Upper lobe of right lung (tissue), 1 donor: ENCODE results near the gene SIPA1L2. TPM values are rescaled to one million over a fixed set of nuclear protein-coding genes. Genes with fewer than 3 reads are reported as not detected.

Experiments used
- ATAC-seq: fragments of 200-7000 bp; cut with Tn5 transposase; one replicate; pipeline ENCODE4 v1.9.1; 2020; ENCODE audit warnings: mild to moderate bottlenecking, moderate library complexity
- DNase-seq: peaks from one replicate; pipeline ENCODE4 v3.0.0-alpha.2; 2020
- H3K27ac ChIP-seq: fragments of 200-600 bp; one replicate; pipeline ENCODE4 v1.8.0; 2022
- H3K27me3 ChIP-seq: fragments of 200-600 bp; one replicate; pipeline ENCODE4 v1.8.0; 2022; ENCODE audit warnings: mild to moderate bottlenecking
- H3K36me3 ChIP-seq: fragments of 200-600 bp; one replicate; pipeline ENCODE4 v1.8.0; 2022
- H3K4me1 ChIP-seq: fragments of 200-600 bp; one replicate; pipeline ENCODE4 v1.8.0; 2022
- H3K4me3 ChIP-seq: fragments of 200-600 bp; one replicate; pipeline ENCODE4 v1.8.0; 2022; ENCODE audit warnings: mild to moderate bottlenecking
- H3K9me3 ChIP-seq: fragments of 200-600 bp; one replicate; pipeline ENCODE4 v1.8.0; 2022
- intact Hi-C: fragments of 100-400 bp; cut with DNase I; formaldehyde crosslinking; loops from one replicate; pipeline ENCODE4 v1.11.0; 2022
- total RNA-seq: library from RNA; stranded (reverse); fragmentation: NEBNext Ultra II Directional; extraction: Animal tissue kit (Norgen Biotek cat#: 25700); gene quantifications from one replicate; pipeline ENCODE4 v1.2.1, GENCODE V29; 2021
- TF ChIP-seq, protein P1 (sequence below): fragments of 200-600 bp; IDR thresholded peaks from one replicate; pipeline ENCODE4 v1.8.0; 2022; ENCODE audit warnings: antibody characterized with exemption
- donor health status: DM: no; HTN: yes; CAD: no; lungs with severe emphysema.

Gene SIPA1L2
- total RNA-seq, 1 donor from 2014 or later, result 38.3 TPM

GRCh38 chr1:232602622-232603021 lies 27.3 kb downstream of the SIPA1L2 start:
- intact Hi-C loops, result no loop called here
- TF ChIP-seq, protein P1, sequence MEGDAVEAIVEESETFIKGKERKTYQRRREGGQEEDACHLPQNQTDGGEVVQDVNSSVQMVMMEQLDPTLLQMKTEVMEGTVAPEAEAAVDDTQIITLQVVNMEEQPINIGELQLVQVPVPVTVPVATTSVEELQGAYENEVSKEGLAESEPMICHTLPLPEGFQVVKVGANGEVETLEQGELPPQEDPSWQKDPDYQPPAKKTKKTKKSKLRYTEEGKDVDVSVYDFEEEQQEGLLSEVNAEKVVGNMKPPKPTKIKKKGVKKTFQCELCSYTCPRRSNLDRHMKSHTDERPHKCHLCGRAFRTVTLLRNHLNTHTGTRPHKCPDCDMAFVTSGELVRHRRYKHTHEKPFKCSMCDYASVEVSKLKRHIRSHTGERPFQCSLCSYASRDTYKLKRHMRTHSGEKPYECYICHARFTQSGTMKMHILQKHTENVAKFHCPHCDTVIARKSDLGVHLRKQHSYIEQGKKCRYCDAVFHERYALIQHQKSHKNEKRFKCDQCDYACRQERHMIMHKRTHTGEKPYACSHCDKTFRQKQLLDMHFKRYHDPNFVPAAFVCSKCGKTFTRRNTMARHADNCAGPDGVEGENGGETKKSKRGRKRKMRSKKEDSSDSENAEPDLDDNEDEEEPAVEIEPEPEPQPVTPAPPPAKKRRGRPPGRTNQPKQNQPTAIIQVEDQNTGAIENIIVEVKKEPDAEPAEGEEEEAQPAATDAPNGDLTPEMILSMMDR, result no peak
- H3K36me3 ChIP-seq, result no peaks in the 10 kb centered on the region
- no peak overlapping the region for H3K27ac ChIP-seq
- DNase-seq (no peak), ATAC-seq (no peak)
- H3K9me3 ChIP-seq, result no peaks in the 10 kb centered on the region
- no peaks in the 10 kb centered on the region for H3K27me3 ChIP-seq
- H3K4me1 ChIP-seq, result peaks cover 29% of the 10 kb centered on the region
- no peak overlapping the region for H3K4me3 ChIP-seq

GRCh38 chr1:232600424-232601258 lies 29.3 kb downstream of the SIPA1L2 start:
- ATAC-seq (peak; percentile 58), DNase-seq (no peak)
- Histone ChIP-seq H3K27me3 (no peaks in the 10 kb centered on the region), H3K4me3 (no peak overlapping the region), H3K27ac (no peak overlapping the region), H3K9me3 (no peaks in the 10 kb centered on the region), H3K36me3 (no peaks in the 10 kb centered on the region), H3K4me1 (peaks cover 40% of the 10 kb centered on the region)
- intact Hi-C loops, result no loop called here
- TF ChIP-seq, protein P1, result no peak

DNA sequence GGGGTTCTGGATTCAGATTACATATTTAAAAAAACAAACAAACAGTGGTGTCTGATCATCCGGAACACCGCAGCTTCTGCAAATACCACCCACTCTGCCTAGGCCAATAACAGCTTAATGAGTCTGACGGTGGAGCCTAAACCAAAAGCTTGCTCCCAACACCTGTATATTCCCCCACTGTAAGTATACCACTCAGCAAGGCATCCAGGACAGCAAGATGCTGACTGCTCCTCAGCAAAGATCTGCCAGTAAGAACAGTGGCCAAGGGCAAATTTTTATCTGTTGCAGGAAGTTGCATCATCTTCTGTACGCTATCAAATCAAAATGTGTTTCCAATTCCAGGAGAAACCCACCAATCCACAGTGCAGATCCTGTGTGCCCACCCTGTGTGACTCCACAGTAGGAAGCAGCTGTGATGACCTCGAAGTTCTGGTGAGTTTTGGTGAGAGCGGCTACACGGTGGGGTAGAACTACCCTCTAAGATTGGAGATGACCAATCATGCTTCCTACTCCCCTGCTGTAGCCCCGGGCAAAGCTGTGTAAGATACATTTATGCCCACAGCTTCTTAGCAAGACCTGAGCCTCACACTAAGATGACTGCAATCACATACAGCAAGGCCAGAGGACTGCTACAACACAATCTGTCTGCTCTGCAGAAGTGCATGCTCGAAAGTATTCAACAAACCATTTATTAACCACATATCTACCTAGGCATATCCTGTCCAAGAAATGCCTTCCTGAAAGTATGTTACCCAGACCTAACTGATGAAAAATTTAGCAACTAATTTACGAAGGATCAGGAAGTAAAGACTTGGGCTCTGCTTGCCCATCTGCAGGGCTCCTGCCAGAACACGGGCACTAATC lies 30.5 kb downstream of the SIPA1L2 start:
- ATAC-seq (peak; percentile 44), DNase-seq (no peak)
- no peaks in the 10 kb centered on the region for H3K27me3 ChIP-seq
- peak overlapping the region; percentile 51 for H3K27ac ChIP-seq
- no peaks in the 10 kb centered on the region for H3K9me3 ChIP-seq
- intact Hi-C loops, result no loop called here
- TF ChIP-seq, protein P1, result no peak
- no peaks in the 10 kb centered on the region for H3K36me3 ChIP-seq
- H3K4me3 ChIP-seq, result no peak overlapping the region
- peaks cover 40% of the 10 kb centered on the region for H3K4me1 ChIP-seq

GRCh38 chr1:232598837-232599177 lies 31.1 kb downstream of the SIPA1L2 start:
- H3K36me3 ChIP-seq, result no peaks in the 10 kb centered on the region
- intact Hi-C loops, result no loop called here
- ATAC-seq (no peak), DNase-seq (no peak)
- no peaks in the 10 kb centered on the region for H3K27me3 ChIP-seq
- H3K4me1 ChIP-seq, result peaks cover 46% of the 10 kb centered on the region
- TF ChIP-seq, protein P1, result no peak
- no peaks in the 10 kb centered on the region for H3K9me3 ChIP-seq
- peak overlapping the region; percentile 51 for H3K27ac ChIP-seq
- no peak overlapping the region for H3K4me3 ChIP-seq

GRCh38 chr1:232598133-232598532 lies 31.8 kb downstream of the SIPA1L2 start:
- H3K4me3 ChIP-seq, result no peak overlapping the region
- no peak overlapping the region for H3K27ac ChIP-seq
- intact Hi-C loops, result no loop called here
- TF ChIP-seq, protein P1, result no peak
- no peaks in the 10 kb centered on the region for H3K27me3 ChIP-seq
- H3K4me1 ChIP-seq, result peaks cover 49% of the 10 kb centered on the region
- H3K36me3 ChIP-seq, result no peaks in the 10 kb centered on the region
- DNase-seq, result no peak
- H3K9me3 ChIP-seq, result no peaks in the 10 kb centered on the region
- ATAC-seq, result no peak
